ENCODE measurements around the gene OPCML.
A peak's percentile ranks its signal among the peaks of the same experiment; 100 is the strongest.

Gene OPCML

DNA sequence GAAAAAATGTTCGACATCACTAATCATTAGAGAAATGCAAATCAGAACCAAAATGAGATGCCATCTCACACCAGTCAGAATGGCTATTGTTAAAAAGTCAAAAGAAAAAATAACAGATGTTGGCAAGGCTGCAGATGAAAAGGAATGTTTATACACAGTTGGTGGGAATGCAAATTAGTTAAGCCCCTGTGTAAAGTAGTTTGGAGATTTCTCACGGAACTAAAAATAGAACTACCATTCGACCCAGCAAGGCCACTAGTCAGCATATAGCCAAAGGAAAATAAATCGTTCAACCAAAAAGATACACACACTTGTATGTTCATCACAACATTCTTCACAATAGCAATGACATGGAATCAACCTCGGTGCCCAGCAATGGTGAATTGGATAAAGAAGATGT lies 503.2 kb downstream of the OPCML start:
- no peak for DNase-seq (ENCODE audit: low read depth in 1 of 2, low spot score in 1 of 2)
- TF ChIP-seq JUND (IDR thresholded peaks at IDR 0.05; ENCODE audit: low read depth): no peak
- in situ Hi-C loops (cut with HindIII; ENCODE audit: low pct_unique_long_range_greater_than_20kb, low sequenced_read_pairs): no loop called here

DNA sequence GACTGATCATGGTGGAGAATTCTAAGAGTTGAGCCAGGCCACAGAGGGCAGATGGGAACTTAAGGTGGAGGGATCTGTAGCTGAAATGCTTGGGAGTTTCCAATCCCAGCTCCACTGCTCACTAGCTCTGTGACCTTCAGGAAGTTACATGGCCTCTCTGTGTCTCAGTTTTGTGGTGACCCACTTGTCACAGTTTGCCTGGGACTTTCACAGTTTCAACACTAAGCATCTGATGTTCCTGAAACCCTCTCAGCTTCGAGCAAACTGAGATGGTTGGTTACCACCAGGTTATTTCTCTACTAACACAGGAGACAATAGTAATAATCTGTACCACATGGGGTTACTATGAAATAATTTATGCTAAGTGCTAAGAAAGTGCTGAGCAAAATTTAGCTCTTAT lies 505.3 kb downstream of the OPCML start:
- in situ Hi-C loops (cut with HindIII; ENCODE audit: low pct_unique_long_range_greater_than_20kb, low sequenced_read_pairs): no loop called here
- TF ChIP-seq JUND (IDR thresholded peaks at IDR 0.05; ENCODE audit: low read depth): no peak
- DNase-seq (ENCODE audit: low read depth in 1 of 2, low spot score in 1 of 2): no peak

DNA sequence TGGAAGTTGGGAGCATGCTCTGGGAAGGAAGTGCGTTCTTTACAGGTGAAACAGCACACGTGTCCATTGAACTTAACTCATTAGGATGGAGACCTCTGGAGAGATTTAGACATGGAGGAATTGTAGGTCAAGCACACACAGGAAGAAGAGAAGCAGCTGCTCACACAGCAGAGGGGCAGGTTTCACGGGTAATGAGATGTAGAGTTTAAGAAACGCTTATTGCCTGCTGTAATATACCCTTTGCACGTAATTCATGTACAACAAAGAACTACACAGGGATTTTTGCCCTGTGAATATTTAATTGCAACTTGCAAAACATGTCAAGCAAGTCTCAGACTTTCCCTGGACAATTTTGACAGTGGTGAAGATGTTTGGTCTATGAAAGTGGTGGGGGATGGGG lies 508.0 kb downstream of the OPCML start:
- TF ChIP-seq JUND (IDR thresholded peaks at IDR 0.05; ENCODE audit: low read depth): no peak
- DNase-seq (ENCODE audit: low read depth in 1 of 2, low spot score in 1 of 2): no peak
- in situ Hi-C loops (cut with HindIII; ENCODE audit: low pct_unique_long_range_greater_than_20kb, low sequenced_read_pairs): no loop called here

DNA sequence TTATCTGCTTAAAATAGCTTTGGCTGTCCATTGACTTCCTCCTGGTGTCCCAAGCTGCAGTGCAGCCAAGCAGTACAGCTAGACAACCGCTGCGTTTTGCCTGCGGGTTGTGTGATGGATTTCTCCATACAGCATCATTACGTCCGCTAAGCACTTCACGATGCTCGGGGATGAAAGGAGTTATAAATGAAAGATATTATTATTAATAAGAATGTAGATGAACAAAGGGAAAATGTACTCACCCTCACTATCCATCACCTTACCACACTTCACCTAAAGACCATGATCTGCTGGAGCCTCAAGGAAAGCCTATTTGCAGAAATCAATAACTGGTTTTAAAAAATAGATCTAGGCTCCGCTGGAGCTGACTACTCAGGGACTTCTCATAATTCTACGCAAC lies 509.1 kb downstream of the OPCML start:
- in situ Hi-C loops (cut with HindIII; ENCODE audit: low pct_unique_long_range_greater_than_20kb, low sequenced_read_pairs): no loop called here
- no peak for DNase-seq (ENCODE audit: low read depth in 1 of 2, low spot score in 1 of 2)

DNA sequence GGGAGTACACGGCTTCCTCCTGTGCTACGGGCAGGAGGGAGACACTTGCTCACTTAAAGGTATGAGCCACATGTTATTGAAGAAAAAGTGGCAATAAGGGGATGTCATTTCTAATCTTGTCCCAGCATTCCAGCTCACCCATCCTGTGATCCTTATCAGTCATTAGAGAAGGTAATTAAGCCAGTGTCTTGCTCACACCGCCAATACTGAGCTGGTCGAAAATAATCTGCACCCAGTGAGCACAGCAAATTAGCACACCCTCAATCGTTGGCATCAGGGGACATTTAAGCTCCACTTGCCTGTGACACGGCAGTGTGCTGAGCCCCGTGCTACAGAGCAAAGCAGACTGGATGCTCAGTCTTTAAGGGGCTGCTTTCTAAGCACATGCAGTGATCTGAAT lies 510.7 kb downstream of the OPCML start:
- no peak for TF ChIP-seq JUND (IDR thresholded peaks at IDR 0.05; ENCODE audit: low read depth)
- DNase-seq (ENCODE audit: low read depth in 1 of 2, low spot score in 1 of 2): no peak
- in situ Hi-C loops (cut with HindIII; ENCODE audit: low pct_unique_long_range_greater_than_20kb, low sequenced_read_pairs): no loop called here

More for the DNA sequence above, 509.1 kb downstream of the OPCML start:
- no peak for TF ChIP-seq JUND (IDR thresholded peaks at IDR 0.05; ENCODE audit: low read depth)

DNA sequence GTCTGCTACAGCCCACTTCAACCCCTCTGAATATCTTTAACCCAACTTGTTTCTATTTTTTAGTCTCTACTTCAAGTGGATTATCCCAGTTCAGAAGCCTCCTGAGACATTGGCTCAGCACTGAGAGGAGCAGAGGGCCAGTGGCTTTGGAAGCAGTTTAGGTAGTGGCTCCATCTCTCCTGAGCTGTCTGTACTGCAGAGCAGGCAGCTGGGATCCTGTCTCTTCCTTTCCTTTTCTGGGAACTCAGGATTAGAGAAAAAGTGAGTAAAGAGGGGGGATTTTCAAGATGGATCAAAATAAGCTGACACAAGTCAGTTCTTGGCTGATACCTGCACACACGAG lies 512.0 kb downstream of the OPCML start:
- in situ Hi-C loops (cut with HindIII; ENCODE audit: low pct_unique_long_range_greater_than_20kb, low sequenced_read_pairs): no loop called here
- DNase-seq (ENCODE audit: low read depth in 1 of 2, low spot score in 1 of 2): no peak
- TF ChIP-seq JUND (IDR thresholded peaks at IDR 0.05; ENCODE audit: low read depth): no peak

DNA sequence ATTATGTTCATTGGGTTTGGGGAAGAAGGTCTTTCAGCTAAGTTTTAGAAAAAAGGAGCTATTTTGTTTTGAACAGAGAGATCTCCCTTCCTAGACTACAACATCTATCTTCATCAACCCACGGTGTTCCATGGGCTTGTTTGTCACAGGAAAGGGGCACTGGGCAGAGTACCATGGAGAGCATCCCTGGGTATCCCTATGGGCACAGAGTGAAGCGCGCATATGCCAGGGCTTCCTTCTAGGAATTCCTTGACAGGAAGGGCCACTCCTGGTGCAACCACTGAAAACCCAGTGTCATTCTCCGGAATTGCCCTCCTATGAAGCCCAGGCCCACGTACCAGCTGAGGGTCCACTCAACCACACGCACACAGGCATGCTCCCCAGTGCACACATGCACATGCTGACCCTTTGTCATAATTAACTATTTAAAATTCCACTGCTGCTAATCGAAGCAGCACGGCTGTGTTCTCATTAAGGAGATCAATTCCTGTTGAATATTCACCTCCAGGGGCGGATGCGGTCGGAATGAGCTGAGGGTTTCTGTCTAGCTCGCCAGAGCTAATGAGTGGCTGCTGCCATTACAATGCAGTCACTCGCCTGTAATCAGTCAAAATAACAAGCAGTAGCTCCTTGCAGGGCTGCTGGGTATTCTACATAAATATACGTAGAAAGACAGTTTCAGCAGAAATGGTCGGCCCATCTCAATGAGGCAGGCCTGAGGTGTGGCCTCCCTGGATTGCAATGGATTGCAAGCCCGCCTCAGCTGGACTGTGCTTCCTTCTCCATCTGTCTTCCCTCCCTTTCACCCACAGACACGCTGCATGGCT lies 512.5 kb downstream of the OPCML start:
- DNase-seq (ENCODE audit: low read depth in 1 of 2, low spot score in 1 of 2): no peak
- in situ Hi-C loops (cut with HindIII; ENCODE audit: low pct_unique_long_range_greater_than_20kb, low sequenced_read_pairs): no loop called here
- no peak for TF ChIP-seq JUND (IDR thresholded peaks at IDR 0.05; ENCODE audit: low read depth)

DNA sequence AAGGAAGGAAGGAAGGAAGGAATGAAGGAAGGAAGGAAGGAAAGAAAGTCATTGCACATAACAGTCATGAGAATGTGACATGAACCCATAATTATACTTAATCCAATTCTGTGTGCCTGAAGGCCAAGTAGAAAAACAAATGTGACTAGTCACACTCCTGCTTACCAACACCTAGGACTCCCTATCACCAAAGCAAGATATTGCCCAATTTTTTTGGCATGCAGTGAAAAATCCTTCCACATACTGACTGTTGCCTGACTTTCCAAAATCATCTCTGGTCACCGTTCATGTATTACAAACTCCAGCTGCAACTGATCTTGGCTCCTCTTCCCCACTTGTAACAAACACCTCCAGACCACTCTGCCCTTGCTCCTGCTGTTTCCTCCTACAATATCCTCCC lies 516.8 kb downstream of the OPCML start:
- DNase-seq (ENCODE audit: low read depth in 1 of 2, low spot score in 1 of 2): no peak
- no peak for TF ChIP-seq JUND (IDR thresholded peaks at IDR 0.05; ENCODE audit: low read depth)
- in situ Hi-C loops (cut with HindIII; ENCODE audit: low pct_unique_long_range_greater_than_20kb, low sequenced_read_pairs): no loop called here

DNA sequence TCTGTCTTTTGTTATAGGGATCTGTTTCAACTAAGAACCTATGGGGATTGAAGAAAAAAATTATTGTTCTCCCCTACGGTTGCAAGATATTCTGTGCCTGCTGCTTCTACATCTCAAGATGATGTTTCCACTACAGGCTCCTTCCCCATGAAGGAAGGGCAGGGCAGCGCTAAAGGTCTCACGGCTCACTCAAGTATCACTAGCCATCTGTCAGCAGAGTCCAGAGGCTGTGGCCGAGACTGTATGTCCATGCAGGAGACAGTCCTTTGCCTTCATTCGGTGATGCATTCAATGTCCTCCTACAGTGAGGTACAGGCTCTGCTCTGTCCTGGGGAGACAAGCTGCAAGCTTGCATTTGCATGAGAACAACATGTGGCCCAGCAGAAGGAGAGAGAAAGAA lies 518.0 kb downstream of the OPCML start:
- no peak for DNase-seq (ENCODE audit: low read depth in 1 of 2, low spot score in 1 of 2)
- TF ChIP-seq JUND (IDR thresholded peaks at IDR 0.05; ENCODE audit: low read depth): no peak
- in situ Hi-C loops (cut with HindIII; ENCODE audit: low pct_unique_long_range_greater_than_20kb, low sequenced_read_pairs): no loop called here

DNA sequence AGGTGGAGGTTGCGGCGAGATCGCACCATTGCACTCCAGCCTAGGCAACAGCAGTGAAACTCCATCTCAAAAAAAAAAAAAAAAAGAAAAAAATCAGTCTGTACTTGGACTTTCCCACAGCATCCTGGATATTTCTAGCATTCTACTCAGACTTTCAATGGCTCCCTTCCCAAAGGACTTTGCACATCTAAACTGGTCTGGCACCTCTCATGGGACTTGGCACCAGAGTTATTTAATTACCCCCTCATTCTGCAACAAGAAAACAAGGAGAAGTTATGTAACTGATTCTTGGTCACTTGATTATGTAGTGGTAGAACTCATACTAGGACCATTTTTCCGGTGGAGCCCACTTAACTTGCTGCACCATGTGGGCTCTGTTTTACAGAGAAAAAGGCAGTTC lies 519.5 kb downstream of the OPCML start:
- in situ Hi-C loops (cut with HindIII; ENCODE audit: low pct_unique_long_range_greater_than_20kb, low sequenced_read_pairs): no loop called here

DNA sequence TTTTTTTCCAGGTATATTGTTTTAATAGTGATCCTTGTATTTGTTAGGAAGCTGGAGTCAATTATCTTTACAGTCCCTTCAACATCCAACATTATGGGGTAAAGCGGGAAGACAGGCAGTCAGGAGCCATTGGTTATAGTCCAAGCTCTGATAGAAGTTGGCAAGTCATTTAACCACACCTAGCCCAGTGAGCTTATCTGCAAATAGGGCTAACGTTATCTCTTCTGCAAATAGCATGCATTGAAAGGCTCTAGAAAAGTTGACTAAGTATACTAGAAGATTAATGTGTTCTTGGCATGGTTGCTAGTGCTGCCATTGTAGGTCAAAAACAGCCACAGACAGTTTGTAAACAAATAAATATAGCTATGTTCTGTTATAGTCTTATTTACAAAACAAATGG lies 520.7 kb downstream of the OPCML start:
- DNase-seq (ENCODE audit: low read depth in 1 of 2, low spot score in 1 of 2): no peak
- TF ChIP-seq JUND (IDR thresholded peaks at IDR 0.05; ENCODE audit: low read depth): no peak
- in situ Hi-C loops (cut with HindIII; ENCODE audit: low pct_unique_long_range_greater_than_20kb, low sequenced_read_pairs): no loop called here

More for the DNA sequence above, 519.5 kb downstream of the OPCML start:
- no peak for DNase-seq (ENCODE audit: low read depth in 1 of 2, low spot score in 1 of 2)
- TF ChIP-seq JUND (IDR thresholded peaks at IDR 0.05; ENCODE audit: low read depth): no peak

DNA sequence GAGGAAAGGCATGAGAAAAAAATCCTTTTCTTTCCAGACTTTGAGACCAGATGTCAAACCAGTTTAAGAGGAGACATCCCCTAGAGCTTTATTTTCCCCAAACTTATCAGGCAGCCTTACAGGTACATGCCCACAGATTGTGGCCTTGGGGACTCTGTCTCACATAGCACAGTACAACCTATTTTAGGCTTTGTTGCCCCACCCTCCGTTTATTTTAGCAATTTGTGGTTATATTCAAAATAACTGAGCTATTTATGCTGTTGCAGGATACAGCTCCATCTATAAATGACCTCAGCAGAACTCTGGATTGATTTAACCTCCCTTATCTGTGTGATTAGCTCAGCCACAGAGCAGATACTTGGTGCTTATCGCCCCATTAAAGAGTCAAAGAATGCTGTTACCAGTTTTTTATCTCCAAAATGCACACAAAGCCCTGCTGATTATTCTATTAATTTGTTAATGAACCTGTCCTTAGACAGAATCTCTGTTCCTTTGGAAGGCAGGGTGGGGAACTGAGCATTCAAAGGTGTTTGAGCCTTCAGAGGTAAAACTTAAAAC lies 525.2 kb downstream of the OPCML start:
- no peak for DNase-seq (ENCODE audit: low read depth in 1 of 2, low spot score in 1 of 2)
- no peak for TF ChIP-seq JUND (IDR thresholded peaks at IDR 0.05; ENCODE audit: low read depth)
- in situ Hi-C loops (cut with HindIII; ENCODE audit: low pct_unique_long_range_greater_than_20kb, low sequenced_read_pairs): no loop called here

DNA sequence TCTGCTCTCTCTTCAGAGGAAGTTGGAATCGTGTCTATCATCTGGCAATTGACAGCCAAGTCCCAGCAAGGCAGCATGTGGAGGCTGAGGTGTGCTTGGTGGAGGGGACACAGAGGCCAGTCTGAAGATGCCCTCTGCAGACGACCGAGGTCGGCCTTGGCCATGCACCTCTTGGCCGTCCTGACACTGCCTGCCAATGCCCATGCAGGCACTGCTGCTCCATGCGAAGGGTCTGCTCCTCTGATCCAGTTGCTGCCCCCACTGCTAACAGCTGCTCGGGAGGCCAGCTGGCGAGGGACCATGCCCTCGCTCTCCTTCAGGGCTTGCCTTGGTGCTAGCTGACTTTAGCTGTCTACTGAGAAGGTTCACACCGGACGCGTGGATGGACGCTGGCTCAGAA lies 527.9 kb downstream of the OPCML start:
- in situ Hi-C loops (cut with HindIII; ENCODE audit: low pct_unique_long_range_greater_than_20kb, low sequenced_read_pairs): no loop called here
- no peak for TF ChIP-seq JUND (IDR thresholded peaks at IDR 0.05; ENCODE audit: low read depth)
- DNase-seq (ENCODE audit: low read depth in 1 of 2, low spot score in 1 of 2): no peak

DNA sequence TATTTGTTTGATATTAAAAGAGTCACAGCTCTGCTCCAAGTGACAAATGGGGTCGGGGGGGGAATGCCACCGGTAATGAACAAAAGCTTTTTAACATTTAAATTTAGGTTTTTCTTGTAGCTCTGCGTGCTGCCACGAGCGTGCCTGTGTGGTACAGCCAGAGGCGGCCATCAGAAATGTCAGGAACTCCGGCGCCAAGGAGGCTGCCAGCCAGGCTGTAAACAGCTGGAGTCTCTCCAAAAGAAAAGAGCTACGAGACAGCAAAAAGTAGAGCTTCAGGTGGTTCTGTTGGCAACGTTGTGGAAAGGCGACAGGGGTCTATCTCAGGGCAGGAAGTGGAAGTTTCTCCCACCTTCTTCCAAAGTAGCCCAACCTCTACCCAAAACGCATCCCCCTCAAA lies 532.8 kb downstream of the OPCML start:
- TF ChIP-seq JUND (IDR thresholded peaks at IDR 0.05; ENCODE audit: low read depth): no peak
- DNase-seq (ENCODE audit: low read depth in 1 of 2, low spot score in 1 of 2): peak in 1 of 2 experiments; percentile 36
- in situ Hi-C loops (cut with HindIII; ENCODE audit: low pct_unique_long_range_greater_than_20kb, low sequenced_read_pairs): no loop called here
